Stimulated activated CD8-positive, alpha-beta memory T cell treated with anti-CD3 and anti-CD28 coated beads, Interleukin-7, amount 100 ng/mL, for 48 hours (primary cell): ENCODE results near the gene TENM3.

ENCODE experiments used
- DNase-seq, 2 donors: peaks; one replicate each; pipeline ENCODE4 v3.0.0-alpha.2; 2020; ENCODE audit warnings: low read depth in 1 of 2; ENCODE audit errors: extremely low read depth in 1 of 2

TENM3 gene

GRCh38 chr4:182600093-182600492, 356.9 kb downstream of the TENM3 start:
- DNase-seq: no peak

- DNase-seq: no peak
Measured at GRCh38 chr4:182600856-182601255, 357.7 kb downstream of the TENM3 start.

- no peak for DNase-seq
Measured at GRCh38 chr4:182604161-182604622, 361.0 kb downstream of the TENM3 start.

DNA sequence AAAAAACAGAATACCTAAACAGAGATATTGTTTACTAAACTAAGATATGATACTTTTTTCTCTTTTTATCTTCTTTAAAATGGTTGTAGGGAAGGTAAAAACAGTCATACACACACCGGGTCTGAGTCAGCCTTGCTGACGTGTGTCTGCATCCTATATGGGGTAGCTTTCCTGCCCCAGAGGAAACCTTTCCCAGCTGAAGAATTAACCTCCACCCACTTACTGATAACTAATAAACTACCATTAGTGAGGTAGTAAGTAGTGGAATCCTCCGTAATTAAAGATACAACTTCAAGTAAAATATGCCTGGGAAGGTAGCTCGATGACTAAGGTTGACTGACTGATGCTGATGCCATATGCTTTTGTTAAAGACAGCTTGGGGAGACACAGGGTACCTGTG, 361.8 kb downstream of the TENM3 start:
- DNase-seq: no peak

DNA sequence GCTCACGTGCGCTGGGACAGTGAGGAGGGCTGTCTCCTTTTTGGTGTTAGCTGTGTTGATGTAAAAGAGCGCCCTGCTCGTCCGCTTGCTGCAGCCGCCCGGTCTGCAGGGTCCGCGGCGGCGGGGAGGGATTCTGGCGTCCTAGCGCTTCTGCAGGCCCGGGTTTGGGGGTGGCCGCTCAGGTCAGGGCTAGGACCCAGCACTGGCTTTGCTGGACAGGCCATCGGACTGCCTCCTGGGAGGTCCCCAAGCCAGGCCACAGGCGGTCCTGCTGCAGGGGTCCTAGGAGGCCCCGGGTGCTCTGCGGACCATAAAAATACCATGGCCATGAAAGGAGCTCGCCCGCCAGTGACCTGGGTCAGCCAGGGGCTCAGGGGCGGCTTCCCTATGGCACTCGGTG, 365.3 kb downstream of the TENM3 start:
- DNase-seq: no peak

DNA sequence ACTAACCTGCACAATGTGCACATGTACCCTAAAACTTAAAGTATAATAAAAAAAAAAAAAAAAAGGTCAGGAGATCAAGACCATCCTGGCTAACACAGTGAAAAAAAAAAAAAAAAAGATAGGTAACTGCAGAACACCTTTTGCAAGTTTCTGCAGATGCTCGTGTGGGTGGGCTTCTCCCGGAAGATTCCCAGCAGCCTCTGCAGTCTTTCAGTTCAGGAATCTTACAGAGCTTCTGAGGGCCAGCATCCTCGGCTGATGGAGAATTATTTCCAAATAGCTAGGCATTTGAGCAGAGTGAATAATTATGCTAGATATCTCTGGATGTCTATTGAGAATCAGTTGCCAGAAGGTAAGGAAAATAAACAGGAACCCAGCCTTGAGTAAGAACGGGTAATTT, 373.3 kb downstream of the TENM3 start:
- DNase-seq: no peak

- no peak for DNase-seq
Measured at GRCh38 chr4:182619660-182620059, 376.5 kb downstream of the TENM3 start.

GRCh38 chr4:182620111-182620980, 377.1 kb downstream of the TENM3 start:
- no peak for DNase-seq

DNA sequence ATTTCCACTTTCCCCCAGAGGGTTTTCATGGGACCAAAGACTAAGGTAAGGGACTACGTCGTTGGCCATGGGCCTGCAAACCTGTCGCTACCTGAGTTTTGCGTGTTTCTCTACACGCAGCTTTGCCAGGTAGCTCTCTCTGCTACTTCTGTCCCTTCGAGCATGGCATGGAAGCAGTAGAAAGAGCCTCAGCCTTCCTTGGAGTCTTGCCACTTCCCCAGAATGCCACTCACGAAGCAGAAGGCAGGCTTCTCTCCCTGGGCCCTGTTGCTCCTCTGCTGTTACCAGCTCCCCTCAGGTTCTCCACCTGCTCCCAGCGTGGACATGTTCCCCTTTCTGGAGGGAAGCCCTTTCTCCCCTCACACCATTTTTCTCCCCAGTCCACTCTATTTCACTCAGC, 381.1 kb downstream of the TENM3 start:
- DNase-seq: no peak

- no peak for DNase-seq
Measured at GRCh38 chr4:182625193-182625592, 382.0 kb downstream of the TENM3 start.

DNA sequence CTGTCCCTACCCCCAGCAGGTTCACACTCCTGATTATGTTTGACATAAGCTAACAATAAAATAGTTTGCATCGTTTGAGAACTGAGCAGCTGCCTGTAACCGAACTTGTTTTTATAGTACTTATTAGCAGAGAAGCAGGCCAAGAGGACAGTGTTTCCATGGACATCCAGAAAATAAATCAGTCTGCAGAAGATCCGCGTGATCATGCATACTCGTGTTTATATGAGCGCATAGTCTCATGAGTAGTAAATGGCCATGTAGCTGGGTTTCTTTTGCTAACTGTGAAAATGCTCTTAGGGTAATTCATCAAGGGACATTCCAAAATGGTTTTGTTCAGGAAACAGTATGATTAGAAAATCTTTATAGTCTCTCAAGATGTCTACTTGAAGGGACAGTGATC, 384.8 kb downstream of the TENM3 start:
- no peak for DNase-seq

GRCh38 chr4:182628544-182628943, 385.3 kb downstream of the TENM3 start:
- DNase-seq: no peak

DNA sequence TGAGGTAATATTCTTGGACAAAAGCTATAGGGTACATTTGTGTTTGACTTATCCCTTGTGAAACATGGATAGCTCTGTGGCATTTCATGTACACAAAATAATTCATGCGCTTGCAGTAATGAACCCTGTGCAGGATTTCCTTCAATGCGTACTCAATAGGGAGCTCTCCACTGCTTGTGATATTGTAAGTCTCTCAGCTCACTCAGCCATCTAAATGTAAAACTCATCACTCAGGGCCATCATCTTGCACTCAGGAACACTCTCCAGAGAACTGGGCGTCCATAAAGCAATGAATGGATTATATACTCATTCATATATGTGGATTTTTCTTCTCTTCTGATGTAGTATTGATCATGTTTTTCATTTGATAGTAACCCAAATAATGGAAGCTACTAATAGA, 385.9 kb downstream of the TENM3 start:
- DNase-seq: no peak

DNA sequence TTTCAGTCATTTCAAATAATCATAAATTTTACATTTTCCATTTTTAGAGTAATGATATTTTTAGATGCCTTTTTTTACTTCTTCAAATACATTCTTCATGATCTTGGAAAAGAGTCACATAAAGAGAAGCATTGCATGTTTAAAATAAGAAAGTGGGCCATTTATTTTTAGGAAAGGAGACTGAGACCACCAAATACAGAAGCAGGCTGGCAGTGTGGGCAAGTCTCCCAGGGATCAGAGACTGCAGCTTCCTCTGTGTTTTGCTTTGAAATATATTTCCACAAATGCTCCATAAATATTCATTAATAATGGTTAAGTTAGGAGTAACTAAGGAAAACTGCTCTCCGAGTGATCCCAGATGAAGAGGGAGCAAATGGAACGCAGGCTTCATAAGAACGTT, 397.3 kb downstream of the TENM3 start:
- DNase-seq: no peak

DNA sequence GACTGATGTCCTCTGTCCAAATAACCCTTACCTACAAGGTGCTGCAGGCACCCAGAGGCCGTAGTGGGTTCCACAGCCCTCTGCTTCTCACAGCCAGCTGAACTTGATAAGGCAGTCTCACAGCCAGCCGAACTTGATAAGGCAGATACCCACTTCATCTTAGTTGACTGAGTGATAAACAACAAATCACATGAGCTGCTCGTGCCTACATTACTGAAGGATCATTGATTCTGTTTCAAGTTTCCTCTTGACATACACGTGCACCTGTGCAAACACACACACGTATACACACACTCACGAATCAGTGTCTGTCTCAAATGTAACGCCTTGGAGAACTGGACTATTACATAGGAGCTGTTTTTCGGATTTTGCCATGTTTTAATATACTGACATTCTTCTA, 397.7 kb downstream of the TENM3 start:
- no peak for DNase-seq

DNA sequence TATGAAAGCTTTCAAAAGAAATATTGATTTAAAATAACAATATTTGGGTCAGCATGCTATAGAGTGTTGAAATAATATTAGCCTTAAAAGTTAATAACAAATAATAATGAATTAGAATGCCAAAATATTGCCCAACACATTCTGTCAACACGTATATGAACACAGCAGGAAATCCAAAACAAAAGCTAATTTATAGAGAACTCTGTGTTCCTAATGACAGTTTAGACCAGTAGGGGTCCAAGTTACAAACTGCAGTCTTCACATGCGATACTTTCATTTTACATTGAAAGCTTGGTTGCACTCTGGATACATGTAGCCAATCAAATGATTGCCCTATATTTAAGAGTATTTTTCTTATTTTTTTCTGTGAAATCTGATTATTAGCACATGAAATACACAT, 399.6 kb downstream of the TENM3 start:
- no peak for DNase-seq

- no peak for DNase-seq
Measured at GRCh38 chr4:182643801-182644682, 400.8 kb downstream of the TENM3 start.

DNA sequence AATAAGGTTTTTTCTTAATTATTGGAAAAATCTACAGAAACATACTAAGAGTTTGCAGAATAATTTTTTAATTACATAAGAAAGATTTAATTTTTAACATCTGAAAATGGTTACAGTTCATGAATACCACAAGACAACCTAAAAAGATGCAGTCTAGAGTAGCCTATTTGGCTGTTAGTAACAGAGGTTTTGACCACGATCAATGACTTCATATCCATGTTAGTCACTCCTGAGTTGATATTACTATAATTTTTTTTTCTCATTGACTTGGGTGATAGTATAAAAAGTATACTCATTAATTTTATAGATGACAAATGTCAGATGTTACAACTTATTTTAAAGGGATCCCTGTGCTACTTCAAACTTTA, 401.5 kb downstream of the TENM3 start:
- no peak for DNase-seq

- no peak for DNase-seq
Measured at GRCh38 chr4:182645511-182645910, 402.3 kb downstream of the TENM3 start.

DNA sequence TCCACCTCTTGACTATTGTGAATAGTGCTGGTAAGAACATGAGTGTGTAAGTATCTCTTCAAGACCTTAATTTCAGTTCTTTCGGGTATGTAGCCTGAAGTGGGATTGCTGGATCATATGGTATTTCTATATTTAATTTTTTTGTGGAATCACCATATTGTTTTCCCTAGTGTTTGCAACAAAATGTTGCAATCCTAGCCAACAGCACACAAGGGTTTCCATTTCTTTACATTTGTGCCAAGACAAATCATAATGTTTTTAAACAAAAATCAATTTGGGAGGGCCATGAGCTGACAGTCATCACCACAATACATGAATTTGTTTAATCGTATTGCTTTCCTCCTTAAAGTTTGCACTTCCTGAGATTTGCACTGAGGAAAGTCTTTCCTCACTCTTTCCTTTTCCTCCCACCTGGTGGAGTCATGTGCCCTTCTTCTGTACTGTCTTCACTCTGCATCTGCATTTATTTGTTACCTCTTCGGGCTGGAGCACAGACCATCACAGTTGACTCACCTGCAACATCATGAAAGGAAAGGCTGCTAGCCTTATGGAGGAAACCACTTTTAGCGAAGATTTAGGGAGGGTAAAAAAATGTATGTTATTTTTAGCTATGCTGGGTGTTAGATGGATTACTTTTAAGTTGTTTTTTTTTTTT, 404.6 kb downstream of the TENM3 start:
- DNase-seq: no peak

DNA sequence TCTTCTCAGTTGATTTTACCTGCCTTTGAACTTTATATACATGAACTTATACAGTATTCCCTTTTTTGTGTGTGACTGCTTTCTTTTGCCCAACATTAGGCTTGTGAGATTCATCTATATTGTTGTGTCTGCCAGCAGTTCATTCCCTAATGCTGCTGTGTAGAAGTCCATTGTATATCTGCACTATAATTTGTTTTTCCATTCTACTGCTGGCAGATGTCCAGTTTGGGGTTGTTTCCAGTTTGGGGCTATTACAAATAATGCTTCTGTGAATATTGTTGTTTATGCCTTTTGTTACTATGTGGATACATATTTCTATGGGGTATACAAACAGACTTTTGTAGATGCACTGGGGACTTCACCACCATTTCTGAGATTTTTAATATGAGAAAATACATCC, 405.6 kb downstream of the TENM3 start:
- DNase-seq: no peak
